OCI-LY7 (cell line): ENCODE results near the gene OXCT1. TPM values are rescaled to one million over a fixed set of nuclear protein-coding genes. Genes with fewer than 3 reads are reported as not detected.

Experiments used
- BruUV-seq: library from RNA; stranded (reverse); fragments of 400-500 nt; replicated peaks from 2 replicates; lab custom pipeline; 2021; lab: Mats Ljungman, UMichigan
- CTCF ChIA-PET: fragments of 300-600 bp; sonication (Branson Sonifier 250); formaldehyde crosslinking; loops from one replicate; lab custom pipeline; 2022; ENCODE audit warnings: antibody characterized with exemption; ENCODE audit not compliant: unreplicated experiment; lab: Charles Lee
- POLR2A ChIA-PET: fragments of 300-600 bp; sonication (Branson Sonifier 250); formaldehyde crosslinking; loops from one replicate; lab custom pipeline; 2022; ENCODE audit warnings: antibody characterized with exemption; lab: Charles Lee
- DNase-seq: peaks from one replicate; pipeline ENCODE4 v3.0.0-alpha.2; 2015; ENCODE audit warnings: low spot score
- H2AFZ ChIP-seq: fragments of 200-600 bp; sonication (generic), shearing (Covaris generic); 2 replicates; pipeline ENCODE4 v1.6.1; 2014; ENCODE audit warnings: mild to moderate bottlenecking, antibody characterized with exemption, low read length, moderate library complexity
- H3K27ac ChIP-seq: fragments of 200-600 bp; sonication (generic); 2 replicates; pipeline ENCODE4 v1.5.1; 2014; ENCODE audit warnings: mixed run types, low read depth, mild to moderate bottlenecking, moderate library complexity, low read length, inconsistent platforms; ENCODE audit not compliant: poor library complexity, severe bottlenecking
- H3K36me3 ChIP-seq: fragments of 200-600 bp; sonication (generic); 2 replicates; pipeline ENCODE4 v1.6.1; 2014; ENCODE audit warnings: mild to moderate bottlenecking, antibody characterized with exemption, low read length, moderate library complexity, mixed read lengths; ENCODE audit not compliant: insufficient read depth
- H3K4me1 ChIP-seq: fragments of 200-600 bp; sonication (generic); 2 replicates; pipeline ENCODE4 v1.5.1; 2014; ENCODE audit warnings: mild to moderate bottlenecking, low read length; ENCODE audit not compliant: insufficient read depth, poor library complexity, severe bottlenecking
- H3K4me2 ChIP-seq: fragments of 200-600 bp; sonication (generic); 2 replicates; pipeline ENCODE4 v1.6.1; 2014; ENCODE audit warnings: mild to moderate bottlenecking, low read length
- H3K4me3 ChIP-seq: fragments of 200-600 bp; sonication (generic); 2 replicates; pipeline ENCODE4 v1.5.1; 2014; ENCODE audit warnings: mild to moderate bottlenecking, low read depth, low read length; ENCODE audit not compliant: poor library complexity, severe bottlenecking
- H3K79me2 ChIP-seq: fragments of 200-600 bp; sonication (generic); 2 replicates; pipeline ENCODE4 v1.6.1; 2016; ENCODE audit warnings: low read depth, mild to moderate bottlenecking, low read length, moderate library complexity, mixed read lengths; ENCODE audit not compliant: insufficient read depth
- H3K9me2 ChIP-seq: fragments of 200-600 bp; sonication (generic); 2 replicates; pipeline ENCODE4 v1.6.1; 2016; ENCODE audit warnings: mild to moderate bottlenecking, low read length, mixed read lengths; ENCODE audit not compliant: insufficient read depth
- H3K9me3 ChIP-seq: fragments of 200-600 bp; sonication (generic); 2 replicates; pipeline ENCODE4 v1.6.1; 2014; ENCODE audit warnings: mild to moderate bottlenecking, mixed run types, low read length, mixed read lengths
- H4K20me1 ChIP-seq: fragments of 200-600 bp; sonication (generic); 2 replicates; pipeline ENCODE4 v1.6.1; 2014; ENCODE audit warnings: mild to moderate bottlenecking, antibody characterized with exemption, low read length, moderate library complexity, mixed read lengths; ENCODE audit not compliant: insufficient read depth
- EZH2phosphoT487 ChIP-seq: fragments of 200-600 bp; sonication (generic); IDR thresholded peaks from 2 replicates; pipeline ENCODE4 v1.6.1; 2018; ENCODE audit warnings: low read depth, borderline replicate concordance, mild to moderate bottlenecking, mixed run types, antibody characterized with exemption, low read length, moderate library complexity, mixed read lengths
- intact Hi-C: fragments of 100-400 bp; cut with micrococcal nuclease; formaldehyde crosslinking; loops from one replicate; pipeline ENCODE4 v1.10.0; 2022; ENCODE audit not compliant: unreplicated experiment
- total RNA-seq, 2 experiments: library from RNA; depleted of rRNA in 1 of 2; stranded (reverse); fragments of >200 nt in 1 of 2; shearing (Covaris generic) in 1 of 2; gene quantifications; 2 replicates each; pipeline ENCODE4 v1.2.3, GENCODE V29; 2014 to 2022
- TF ChIP-seq, protein P1 (sequence below): fragments of 200-600 bp; sonication (generic); conservative IDR thresholded peaks from 2 replicates; pipeline ENCODE4 v1.5.1; 2014; ENCODE audit warnings: mild to moderate bottlenecking, antibody characterized with exemption, low read length, moderate library complexity, mixed read lengths

Gene OXCT1
- total RNA-seq, 2 experiments from 2014 or later: 27.0 to 43.4 TPM

GRCh38 chr5:41856644-41857491 is 13.4 kb downstream of the OXCT1 start:
- BruUV-seq: no TSS peak
- ChIA-PET POLR2A (interaction anchor here (1.9 kb wide), 1 partner anchor 16 kb away, joined by 5 read pairs; no protein-coding TSS in a partner anchor), CTCF (interaction anchor here (0.8 to 2.2 kb wide), 2 partner anchors 200 to 201 kb away, joined by 3 to 11 read pairs; no protein-coding TSS in a partner anchor)
- no peak overlapping the region for H2AFZ ChIP-seq
- H3K9me2 ChIP-seq: no peaks in the 10 kb centered on the region
- no peaks in the 10 kb centered on the region for H4K20me1 ChIP-seq
- H3K4me3 ChIP-seq: no peak overlapping the region
- intact Hi-C loops: loop anchor here (1.0 to 2.0 kb wide), 2 partner anchors 148 to 200 kb away; no protein-coding TSS in a partner anchor
- peak; percentile 77 for DNase-seq
- no peaks in the 10 kb centered on the region for H3K79me2 ChIP-seq
- no peak overlapping the region for H3K27ac ChIP-seq
- peaks cover 81% of the 10 kb centered on the region for H3K36me3 ChIP-seq
- H3K9me3 ChIP-seq: no peaks in the 10 kb centered on the region
- no peak overlapping the region for H3K4me2 ChIP-seq
- H3K4me1 ChIP-seq: no peaks in the 10 kb centered on the region
- no peak for TF ChIP-seq EZH2phosphoT487
- TF ChIP-seq, protein P1, sequence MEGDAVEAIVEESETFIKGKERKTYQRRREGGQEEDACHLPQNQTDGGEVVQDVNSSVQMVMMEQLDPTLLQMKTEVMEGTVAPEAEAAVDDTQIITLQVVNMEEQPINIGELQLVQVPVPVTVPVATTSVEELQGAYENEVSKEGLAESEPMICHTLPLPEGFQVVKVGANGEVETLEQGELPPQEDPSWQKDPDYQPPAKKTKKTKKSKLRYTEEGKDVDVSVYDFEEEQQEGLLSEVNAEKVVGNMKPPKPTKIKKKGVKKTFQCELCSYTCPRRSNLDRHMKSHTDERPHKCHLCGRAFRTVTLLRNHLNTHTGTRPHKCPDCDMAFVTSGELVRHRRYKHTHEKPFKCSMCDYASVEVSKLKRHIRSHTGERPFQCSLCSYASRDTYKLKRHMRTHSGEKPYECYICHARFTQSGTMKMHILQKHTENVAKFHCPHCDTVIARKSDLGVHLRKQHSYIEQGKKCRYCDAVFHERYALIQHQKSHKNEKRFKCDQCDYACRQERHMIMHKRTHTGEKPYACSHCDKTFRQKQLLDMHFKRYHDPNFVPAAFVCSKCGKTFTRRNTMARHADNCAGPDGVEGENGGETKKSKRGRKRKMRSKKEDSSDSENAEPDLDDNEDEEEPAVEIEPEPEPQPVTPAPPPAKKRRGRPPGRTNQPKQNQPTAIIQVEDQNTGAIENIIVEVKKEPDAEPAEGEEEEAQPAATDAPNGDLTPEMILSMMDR: peak; percentile 92

- TF ChIP-seq, protein P1: no peak
- TF ChIP-seq EZH2phosphoT487: no peak
- H3K36me3 ChIP-seq: peaks cover 75% of the 10 kb centered on the region
- peaks cover 7% of the 10 kb centered on the region; the same call in 1 of the 2 replicates for H3K9me3 ChIP-seq
- H3K9me2 ChIP-seq: no peaks in the 10 kb centered on the region
- no peak overlapping the region for H3K4me3 ChIP-seq
- ChIA-PET POLR2A (no interaction called here), CTCF (no interaction called here)
- no peaks in the 10 kb centered on the region for H4K20me1 ChIP-seq
- DNase-seq: no peak
- H3K27ac ChIP-seq: no peak overlapping the region
- H3K4me1 ChIP-seq: no peaks in the 10 kb centered on the region
- intact Hi-C loops: no loop called here
- H3K79me2 ChIP-seq: no peaks in the 10 kb centered on the region
- no peak overlapping the region for H2AFZ ChIP-seq
- no peak overlapping the region for H3K4me2 ChIP-seq
- no TSS peak for BruUV-seq
Observed at GRCh38 chr5:41852293-41852692, 17.9 kb downstream of the OXCT1 start.

DNA sequence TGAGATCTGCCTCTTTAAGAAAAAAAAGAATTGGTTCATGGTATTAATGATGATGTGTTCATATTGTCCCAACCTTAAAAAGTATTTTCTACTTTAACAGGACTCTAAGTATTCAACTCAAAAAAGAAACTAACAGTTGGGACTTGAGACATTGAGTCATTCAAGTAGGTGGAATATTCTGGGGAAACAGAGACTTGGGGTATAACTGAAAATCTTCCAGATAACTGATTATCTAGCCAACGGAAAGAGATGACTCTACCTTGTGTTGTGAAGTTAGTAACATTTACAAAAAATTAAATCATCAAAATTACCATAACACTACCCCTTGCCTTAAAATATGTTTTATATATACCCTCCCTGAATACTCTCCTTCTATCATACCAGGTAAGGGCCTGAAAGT is 19.1 kb downstream of the OXCT1 start:
- CTCF ChIA-PET: no interaction called here
- Histone ChIP-seq H4K20me1 (no peaks in the 10 kb centered on the region), H3K9me3 (peaks cover 7% of the 10 kb centered on the region; the same call in 1 of the 2 replicates), H3K36me3 (peaks cover 70% of the 10 kb centered on the region), H3K4me1 (no peaks in the 10 kb centered on the region), H3K79me2 (no peaks in the 10 kb centered on the region), H3K4me3 (no peak overlapping the region), H3K9me2 (no peaks in the 10 kb centered on the region), H3K27ac (no peak overlapping the region), H2AFZ (no peak overlapping the region), H3K4me2 (no peak overlapping the region)
- POLR2A ChIA-PET: no interaction called here
- no peak for TF ChIP-seq EZH2phosphoT487
- TF ChIP-seq, protein P1: no peak
- no TSS peak for BruUV-seq
- intact Hi-C loops: no loop called here
- no peak for DNase-seq
